OCI-LY7 (cell line): ENCODE data around the gene ELK4. TPM values are rescaled to one million over a fixed set of nuclear protein-coding genes. Genes with fewer than 3 reads are reported as not detected.

Experiments
- BruUV-seq: library from RNA; stranded (reverse); fragments of 400-500 nt; replicated peaks from 2 replicates; lab custom pipeline; 2021; lab: Mats Ljungman, UMichigan
- CTCF ChIA-PET: fragments of 300-600 bp; sonication (Branson Sonifier 250); formaldehyde crosslinking; loops from one replicate; lab custom pipeline; 2022; ENCODE audit warnings: antibody characterized with exemption; ENCODE audit not compliant: unreplicated experiment; lab: Charles Lee
- POLR2A ChIA-PET: fragments of 300-600 bp; sonication (Branson Sonifier 250); formaldehyde crosslinking; loops from one replicate; lab custom pipeline; 2022; ENCODE audit warnings: antibody characterized with exemption; lab: Charles Lee
- DNase-seq: peaks from one replicate; pipeline ENCODE4 v3.0.0-alpha.2; 2015; ENCODE audit warnings: low spot score
- H2AFZ ChIP-seq: fragments of 200-600 bp; sonication (generic), shearing (Covaris generic); 2 replicates; pipeline ENCODE4 v1.6.1; 2014; ENCODE audit warnings: mild to moderate bottlenecking, antibody characterized with exemption, low read length, moderate library complexity
- H3K27ac ChIP-seq: fragments of 200-600 bp; sonication (generic); 2 replicates; pipeline ENCODE4 v1.5.1; 2014; ENCODE audit warnings: mixed run types, low read depth, mild to moderate bottlenecking, moderate library complexity, low read length, inconsistent platforms; ENCODE audit not compliant: poor library complexity, severe bottlenecking
- H3K36me3 ChIP-seq: fragments of 200-600 bp; sonication (generic); 2 replicates; pipeline ENCODE4 v1.6.1; 2014; ENCODE audit warnings: mild to moderate bottlenecking, antibody characterized with exemption, low read length, moderate library complexity, mixed read lengths; ENCODE audit not compliant: insufficient read depth
- H3K4me1 ChIP-seq: fragments of 200-600 bp; sonication (generic); 2 replicates; pipeline ENCODE4 v1.5.1; 2014; ENCODE audit warnings: mild to moderate bottlenecking, low read length; ENCODE audit not compliant: insufficient read depth, poor library complexity, severe bottlenecking
- H3K4me2 ChIP-seq: fragments of 200-600 bp; sonication (generic); 2 replicates; pipeline ENCODE4 v1.6.1; 2014; ENCODE audit warnings: mild to moderate bottlenecking, low read length
- H3K4me3 ChIP-seq: fragments of 200-600 bp; sonication (generic); 2 replicates; pipeline ENCODE4 v1.5.1; 2014; ENCODE audit warnings: mild to moderate bottlenecking, low read depth, low read length; ENCODE audit not compliant: poor library complexity, severe bottlenecking
- H3K79me2 ChIP-seq: fragments of 200-600 bp; sonication (generic); 2 replicates; pipeline ENCODE4 v1.6.1; 2016; ENCODE audit warnings: low read depth, mild to moderate bottlenecking, low read length, moderate library complexity, mixed read lengths; ENCODE audit not compliant: insufficient read depth
- H3K9me2 ChIP-seq: fragments of 200-600 bp; sonication (generic); 2 replicates; pipeline ENCODE4 v1.6.1; 2016; ENCODE audit warnings: mild to moderate bottlenecking, low read length, mixed read lengths; ENCODE audit not compliant: insufficient read depth
- H3K9me3 ChIP-seq: fragments of 200-600 bp; sonication (generic); 2 replicates; pipeline ENCODE4 v1.6.1; 2014; ENCODE audit warnings: mild to moderate bottlenecking, mixed run types, low read length, mixed read lengths
- H4K20me1 ChIP-seq: fragments of 200-600 bp; sonication (generic); 2 replicates; pipeline ENCODE4 v1.6.1; 2014; ENCODE audit warnings: mild to moderate bottlenecking, antibody characterized with exemption, low read length, moderate library complexity, mixed read lengths; ENCODE audit not compliant: insufficient read depth
- CTCF ChIP-seq: fragments of 200-600 bp; sonication (generic); conservative IDR thresholded peaks from 2 replicates; pipeline ENCODE4 v1.5.1; 2014; ENCODE audit warnings: mild to moderate bottlenecking, antibody characterized with exemption, low read length, moderate library complexity, mixed read lengths
- EZH2phosphoT487 ChIP-seq: fragments of 200-600 bp; sonication (generic); IDR thresholded peaks from 2 replicates; pipeline ENCODE4 v1.6.1; 2018; ENCODE audit warnings: low read depth, borderline replicate concordance, mild to moderate bottlenecking, mixed run types, antibody characterized with exemption, low read length, moderate library complexity, mixed read lengths
- intact Hi-C: fragments of 100-400 bp; cut with micrococcal nuclease; formaldehyde crosslinking; loops from one replicate; pipeline ENCODE4 v1.10.0; 2022; ENCODE audit not compliant: unreplicated experiment
- total RNA-seq, 2 experiments: library from RNA; depleted of rRNA in 1 of 2; stranded (reverse); fragments of >200 nt in 1 of 2; shearing (Covaris generic) in 1 of 2; gene quantifications; 2 replicates each; pipeline ENCODE4 v1.2.3, GENCODE V29; 2014 to 2022

The ELK4 gene
- total RNA-seq, 2 experiments from 2014 or later = 26.4 to 88.3 TPM

GRCh38 chr1:205633421-205633976 is 1.7 kb upstream of the ELK4 start:
- no peaks in the 10 kb centered on the region for H3K9me3 ChIP-seq
- ChIA-PET CTCF (interaction anchor here (1.0 to 3.1 kb wide), 4 partner anchors 15 to 104 kb away, joined by 3 to 41 read pairs (median 9); no protein-coding TSS in a partner anchor), POLR2A (interaction anchor here (1.1 to 6.4 kb wide), 4 partner anchors 8 to 50 kb away, joined by 4 to 183 read pairs (median 5); no protein-coding TSS in a partner anchor)
- BruUV-seq = no TSS peak
- peaks cover 8% of the 10 kb centered on the region for H3K36me3 ChIP-seq
- DNase-seq = no peak
- TF ChIP-seq EZH2phosphoT487 = no peak
- intact Hi-C loops = loop anchor here (2.0 kb wide), 1 partner anchor 105 kb away; no protein-coding TSS in a partner anchor
- H3K4me1 ChIP-seq = peaks cover 19% of the 10 kb centered on the region
- peaks cover 5% of the 10 kb centered on the region; the same call in 1 of the 2 replicates for H4K20me1 ChIP-seq
- no peak overlapping the region for H3K27ac ChIP-seq
- no peaks in the 10 kb centered on the region for H3K9me2 ChIP-seq
- H2AFZ ChIP-seq = no peak overlapping the region
- peaks cover 30% of the 10 kb centered on the region for H3K79me2 ChIP-seq
- no peak overlapping the region for H3K4me2 ChIP-seq
- no peak overlapping the region for H3K4me3 ChIP-seq

GRCh38 chr1:205632669-205633169 is 908 bp upstream of the ELK4 start:
- Histone ChIP-seq H3K79me2 (peaks cover 38% of the 10 kb centered on the region), H3K4me1 (peaks cover 27% of the 10 kb centered on the region), H3K9me3 (no peaks in the 10 kb centered on the region), H3K4me2 (peak overlapping the region; percentile 97), H3K27ac (peak overlapping the region; percentile 55), H3K9me2 (no peaks in the 10 kb centered on the region), H3K36me3 (peaks cover 16% of the 10 kb centered on the region), H2AFZ (peak overlapping the region; percentile 68; the same call in 1 of the 2 replicates), H3K4me3 (peak overlapping the region; percentile 92), H4K20me1 (peaks cover 8% of the 10 kb centered on the region; the same call in 1 of the 2 replicates)
- ChIA-PET POLR2A (interaction anchor here (0.8 to 6.4 kb wide), 13 partner anchors 9 to 108 kb away, joined by 3 to 183 read pairs (median 4); no protein-coding TSS in a partner anchor), CTCF (interaction anchor here (0.9 to 3.1 kb wide), 7 partner anchors 15 to 104 kb away, joined by 3 to 41 read pairs (median 5); no protein-coding TSS in a partner anchor)
- TSS peak; percentile 77 for BruUV-seq
- DNase-seq = peak; percentile 9
- intact Hi-C loops = loop anchor here (1.0 to 2.0 kb wide), 4 partner anchors 25 to 128 kb away; partner anchors contain the start of gene CDK18
- TF ChIP-seq EZH2phosphoT487 (no peak), CTCF (no peak)

- Histone ChIP-seq H3K4me2 (peak overlapping the region; percentile 94), H3K4me1 (peaks cover 42% of the 10 kb centered on the region), H3K27ac (peak overlapping the region; percentile 93), H3K36me3 (peaks cover 29% of the 10 kb centered on the region), H3K4me3 (peak overlapping the region; percentile 92), H3K9me2 (no peaks in the 10 kb centered on the region), H2AFZ (no peak overlapping the region), H3K9me3 (no peaks in the 10 kb centered on the region), H4K20me1 (peaks cover 17% of the 10 kb centered on the region; the same call in 1 of the 2 replicates), H3K79me2 (peaks cover 53% of the 10 kb centered on the region)
- ChIA-PET CTCF (interaction anchor here (1.2 to 3.1 kb wide), 3 partner anchors 37 to 43 kb away, joined by 4 to 41 read pairs (median 14); no protein-coding TSS in a partner anchor), POLR2A (interaction anchor here (1.1 to 6.4 kb wide), 4 partner anchors 19 to 99 kb away, joined by 3 to 183 read pairs (median 9); no protein-coding TSS in a partner anchor)
- BruUV-seq = no TSS peak
- TF ChIP-seq EZH2phosphoT487 = no peak
- intact Hi-C loops = no loop called here
- peak; percentile 95 for DNase-seq
Measured at GRCh38 chr1:205631010-205631767, 622 bp downstream of the ELK4 start.
